PFSK-1 (cell line): ENCODE data around the gene ZNF362.

ENCODE experiments used
- POLR2AphosphoS5 ChIP-seq: IDR thresholded peaks from 2 replicates; pipeline ENCODE4 v1.6.1; 2012; ENCODE audit warnings: low read depth, mild to moderate bottlenecking, control low read depth, low read length, moderate library complexity
- REST ChIP-seq, 2 experiments: IDR thresholded peaks; 2 replicates each; pipeline versions ENCODE4 v1.6.1 to v1.8.0; 2011 to 2012; ENCODE audit warnings: low read depth in 2 of 2, low read length in 2 of 2, control low read depth in 1 of 2, inconsistent platforms in 1 of 2, mild to moderate bottlenecking in 1 of 2, moderate library complexity in 1 of 2; ENCODE audit not compliant: insufficient read depth in 1 of 2

- TF ChIP-seq REST (IDR thresholded peaks at IDR 0.05; ENCODE audit: insufficient read depth in 1 of 2, low read depth in 2 of 2, low read length in 2 of 2) (no peak), POLR2AphosphoS5 (no peak)
Measured at GRCh38 chr1:33282791-33283190, 26.5 kb downstream of the ZNF362 start.
